Neuronal stem cell (in vitro differentiated cells): Measurements from ENCODE around the gene PRKX.

Source experiments
- DNase-seq: peaks from one replicate; pipeline ENCODE4 v3.0.0-alpha.2; 2013; ENCODE audit warnings: low spot score
- H2AFZ ChIP-seq: one replicate; pipeline ENCODE4 v1.6.1; 2013; ENCODE audit warnings: mild to moderate bottlenecking, low read length, inconsistent platforms
- H2AK5ac ChIP-seq: 2 replicates; pipeline ENCODE4 v1.6.1; 2013; ENCODE audit warnings: low read depth, mild to moderate bottlenecking, inconsistent platforms, low read length, moderate library complexity, mixed read lengths
- H2BK120ac ChIP-seq: 2 replicates; pipeline ENCODE4 v1.6.1; 2013; ENCODE audit warnings: low read depth, mild to moderate bottlenecking, inconsistent platforms, low read length, moderate library complexity, mixed read lengths
- H2BK12ac ChIP-seq: one replicate; pipeline ENCODE4 v1.6.1; 2013; ENCODE audit warnings: low read length, inconsistent platforms
- H2BK15ac ChIP-seq: 2 replicates; pipeline ENCODE4 v1.6.1; 2013; ENCODE audit warnings: mild to moderate bottlenecking, low read length, inconsistent platforms, mixed read lengths
- H2BK5ac ChIP-seq: one replicate; pipeline ENCODE4 v1.6.1; 2013; ENCODE audit warnings: inconsistent platforms, mild to moderate bottlenecking, low read length, moderate library complexity
- H3K14ac ChIP-seq: one replicate; pipeline ENCODE4 v1.6.1; 2013; ENCODE audit warnings: low read length, inconsistent platforms
- H3K18ac ChIP-seq: 2 replicates; pipeline ENCODE4 v1.6.1; 2013; ENCODE audit warnings: low read length, inconsistent platforms
- H3K23ac ChIP-seq: 2 replicates; pipeline ENCODE4 v1.6.1; 2013; ENCODE audit warnings: low read depth, mild to moderate bottlenecking, mixed read lengths, low read length, inconsistent platforms; ENCODE audit not compliant: poor library complexity
- H3K27ac ChIP-seq: replicated peaks from 3 replicates; pipeline ENCODE4 v1.5.1; 2013; ENCODE audit warnings: low read length, inconsistent platforms
- H3K27me3 ChIP-seq, 3 experiments: 2 replicates each; pipeline ENCODE4 v1.6.1; 2013; ENCODE audit warnings: low read length in 3 of 3, mild to moderate bottlenecking in 2 of 3, inconsistent platforms in 1 of 3, low read depth in 1 of 3, mixed read lengths in 1 of 3, moderate library complexity in 1 of 3; ENCODE audit not compliant: control insufficient read depth in 3 of 3, insufficient read depth in 3 of 3
- H3K36me3 ChIP-seq, 2 donors: replicated peaks in 1 of 2; 2 replicates each; pipeline ENCODE4 v1.6.1; 2013; ENCODE audit warnings: low read length in 2 of 2; ENCODE audit not compliant: control insufficient read depth in 2 of 2, insufficient read depth in 2 of 2
- H3K4ac ChIP-seq: 2 replicates; pipeline ENCODE4 v1.6.1; 2013; ENCODE audit warnings: inconsistent platforms, mild to moderate bottlenecking, low read length, moderate library complexity
- H3K4me1 ChIP-seq, 2 donors: 1 replicate in 1 of 2; 2 replicates in 1 of 2; pipeline ENCODE4 v1.6.1; 2013; ENCODE audit warnings: low read length in 2 of 2, low read depth in 1 of 2; ENCODE audit not compliant: control insufficient read depth in 2 of 2, insufficient read depth in 1 of 2
- H3K4me2 ChIP-seq: one replicate; pipeline ENCODE4 v1.6.1; 2013; ENCODE audit warnings: mild to moderate bottlenecking, low read length, inconsistent platforms; ENCODE audit not compliant: insufficient read depth, poor library complexity, severe bottlenecking
- H3K4me3 ChIP-seq, 2 donors: 2 replicates each; pipeline ENCODE4 v1.5.1; 2013; ENCODE audit warnings: low read length in 2 of 2, mild to moderate bottlenecking in 2 of 2, inconsistent platforms in 1 of 2, moderate library complexity in 1 of 2
- H3K79me1 ChIP-seq: one replicate; pipeline ENCODE4 v1.6.1; 2013; ENCODE audit warnings: low read depth, mild to moderate bottlenecking, inconsistent platforms, low read length, moderate library complexity
- H3K9ac ChIP-seq: one replicate; pipeline ENCODE4 v1.6.1; 2013; ENCODE audit warnings: mild to moderate bottlenecking, low read depth, low read length, inconsistent platforms; ENCODE audit not compliant: poor library complexity
- H3K9me3 ChIP-seq, 2 donors: replicated peaks in 1 of 2; 2 replicates each; pipeline versions ENCODE3 to v1.6.1; 2013; ENCODE audit warnings: low read length in 2 of 2, mild to moderate bottlenecking in 2 of 2, inconsistent platforms in 1 of 2, low read depth in 1 of 2, mixed read lengths in 1 of 2, moderate library complexity in 1 of 2; ENCODE audit not compliant: control insufficient read depth in 2 of 2, insufficient read depth in 1 of 2
- H4K8ac ChIP-seq: one replicate; pipeline ENCODE4 v1.6.1; 2013; ENCODE audit warnings: low read depth, mild to moderate bottlenecking, inconsistent platforms, low read length, moderate library complexity
- H4K91ac ChIP-seq: one replicate; pipeline ENCODE4 v1.6.1; 2013; ENCODE audit warnings: low read length, low read depth, mild to moderate bottlenecking, inconsistent platforms; ENCODE audit not compliant: poor library complexity
- WGBS, 2 donors: extraction: QIAGEN DNeasy Blood & Tissue Kit; methylation state at CpG; one replicate each; pipeline ENCODE4 v1.1.7; 2013; ENCODE audit warnings: missing lambda C conversion rate in 2 of 2, mixed read lengths in 1 of 2; ENCODE audit not compliant: insufficient read length in 2 of 2, insufficient replicate concordance in 1 of 2; ENCODE audit errors: extremely low coverage in 2 of 2; 5-methylcytosine and 5-hydroxymethylcytosine counted together

Gene PRKX

DNA sequence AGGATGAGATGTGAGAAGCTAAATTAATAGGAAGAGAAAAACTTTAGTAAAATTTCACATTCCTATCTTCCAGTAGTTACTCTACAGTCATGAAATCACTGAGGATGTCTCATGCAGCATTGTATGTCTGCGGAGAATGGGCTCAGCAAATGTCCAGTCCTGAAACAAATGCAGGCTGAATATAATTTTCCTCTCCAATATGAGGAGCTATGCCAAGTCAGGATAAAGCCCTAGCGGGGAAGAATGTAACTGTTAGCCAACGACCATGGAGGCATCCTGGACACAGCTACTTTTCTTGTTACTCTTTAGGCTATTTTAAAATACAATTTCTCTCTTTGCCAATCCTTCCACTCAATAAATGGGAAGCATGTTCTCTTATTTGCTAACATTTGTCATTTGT is 127.7 kb downstream of the PRKX start:
- no peaks in the 10 kb centered on the region for H3K4me1 ChIP-seq
- no peak overlapping the region for H3K27ac ChIP-seq
- no peak overlapping the region for H2BK5ac ChIP-seq
- no peak overlapping the region for H3K4ac ChIP-seq
- H3K9me3 ChIP-seq: no peaks in the 10 kb centered on the region
- no peak overlapping the region for H2AK5ac ChIP-seq
- H3K14ac ChIP-seq: no peak overlapping the region
- H3K4me2 ChIP-seq: no peak overlapping the region
- H3K9ac ChIP-seq: no peak overlapping the region
- no peak overlapping the region for H3K23ac ChIP-seq
- no peaks in the 10 kb centered on the region for H3K79me1 ChIP-seq
- H4K8ac ChIP-seq: no peak overlapping the region
- no peak overlapping the region for H3K4me3 ChIP-seq
- no peaks in the 10 kb centered on the region for H3K27me3 ChIP-seq
- no peaks in the 10 kb centered on the region for H3K36me3 ChIP-seq
- H2BK12ac ChIP-seq: no peak overlapping the region
- H3K18ac ChIP-seq: no peak overlapping the region
- WGBS, 2 donors: no CpG with 5 or more reads among the region's 3 CpGs
- H2BK120ac ChIP-seq: no peak overlapping the region
- DNase-seq: no peak
- H4K91ac ChIP-seq: no peak overlapping the region
- no peak overlapping the region for H2BK15ac ChIP-seq
- H2AFZ ChIP-seq: no peak overlapping the region

DNA sequence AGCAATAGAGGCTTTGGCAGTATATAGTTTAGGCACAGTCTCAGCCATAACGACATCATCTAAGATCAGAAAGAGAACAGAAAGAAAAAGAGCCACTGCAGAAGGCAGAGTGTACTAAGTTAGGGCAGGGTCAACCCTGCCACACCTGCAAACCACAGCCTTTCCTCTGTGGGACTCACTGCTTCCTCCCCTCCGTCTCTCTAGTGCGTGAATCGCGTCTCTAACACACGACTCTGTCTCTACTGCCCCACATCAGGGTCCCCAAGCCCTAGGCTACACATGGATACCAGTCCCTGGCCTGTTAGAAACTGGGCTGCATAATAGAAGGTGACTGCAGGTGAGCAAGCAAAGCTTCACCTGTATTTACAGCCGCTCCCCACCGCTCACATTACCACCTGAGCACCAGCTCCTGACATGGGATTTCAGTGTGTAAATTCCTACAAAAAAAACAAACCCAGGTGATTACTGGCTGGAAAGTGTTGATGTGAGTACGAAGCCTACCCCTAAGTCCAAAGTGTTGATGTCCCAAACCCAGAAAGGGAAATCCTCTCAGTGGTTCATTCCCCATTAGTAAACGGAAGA is 128.9 kb downstream of the PRKX start:
- no peak overlapping the region for H3K4me3 ChIP-seq
- H3K18ac ChIP-seq: no peak overlapping the region
- H3K4me1 ChIP-seq: no peaks in the 10 kb centered on the region
- no peaks in the 10 kb centered on the region for H3K79me1 ChIP-seq
- no peak overlapping the region for H3K14ac ChIP-seq
- H3K9ac ChIP-seq: no peak overlapping the region
- no peak overlapping the region for H2BK15ac ChIP-seq
- H2AK5ac ChIP-seq: no peak overlapping the region
- no peak for DNase-seq
- H3K9me3 ChIP-seq: no peaks in the 10 kb centered on the region
- WGBS, 2 donors: no CpG with 5 or more reads among the region's 10 CpGs
- H3K27ac ChIP-seq: no peak overlapping the region
- H3K27me3 ChIP-seq: no peaks in the 10 kb centered on the region
- H2AFZ ChIP-seq: no peak overlapping the region
- H3K4me2 ChIP-seq: no peak overlapping the region
- H3K4ac ChIP-seq: no peak overlapping the region
- H2BK5ac ChIP-seq: no peak overlapping the region
- H3K36me3 ChIP-seq: no peaks in the 10 kb centered on the region
- H4K8ac ChIP-seq: no peak overlapping the region
- H3K23ac ChIP-seq: no peak overlapping the region
- no peak overlapping the region for H2BK12ac ChIP-seq
- H2BK120ac ChIP-seq: no peak overlapping the region
- H4K91ac ChIP-seq: no peak overlapping the region

DNA sequence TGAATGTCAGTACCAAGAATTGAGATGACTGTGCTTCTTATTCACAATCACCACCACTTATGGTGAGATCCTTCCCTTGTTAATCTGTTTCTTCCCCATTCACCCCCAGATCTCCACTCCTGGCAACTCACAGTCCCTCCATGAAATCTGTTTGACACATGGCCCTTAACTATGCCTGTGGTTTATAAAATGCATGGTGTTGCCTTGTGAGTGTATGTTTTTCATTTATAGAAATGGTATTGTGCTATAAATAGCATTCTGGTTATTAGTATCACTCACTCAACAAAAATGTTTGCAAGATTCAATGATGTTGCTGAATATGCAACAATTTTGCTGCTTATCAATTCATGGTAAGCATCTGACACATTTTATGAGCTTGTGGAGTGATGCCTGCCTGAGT is 131.0 kb downstream of the PRKX start:
- Histone ChIP-seq H3K18ac (no peak overlapping the region), H3K4me3 (no peak overlapping the region), H4K8ac (no peak overlapping the region), H2BK12ac (no peak overlapping the region), H2AFZ (no peak overlapping the region), H3K14ac (no peak overlapping the region), H3K4ac (no peak overlapping the region), H3K4me1 (no peaks in the 10 kb centered on the region), H2AK5ac (no peak overlapping the region), H3K4me2 (no peak overlapping the region), H3K79me1 (no peaks in the 10 kb centered on the region), H2BK15ac (no peak overlapping the region), H3K9ac (no peak overlapping the region), H3K36me3 (no peaks in the 10 kb centered on the region), H2BK5ac (no peak overlapping the region), H3K9me3 (no peaks in the 10 kb centered on the region), H2BK120ac (no peak overlapping the region), H3K27ac (no peak overlapping the region), H3K23ac (no peak overlapping the region), H3K27me3 (no peaks in the 10 kb centered on the region), H4K91ac (no peak overlapping the region)
- DNase-seq: no peak

DNA sequence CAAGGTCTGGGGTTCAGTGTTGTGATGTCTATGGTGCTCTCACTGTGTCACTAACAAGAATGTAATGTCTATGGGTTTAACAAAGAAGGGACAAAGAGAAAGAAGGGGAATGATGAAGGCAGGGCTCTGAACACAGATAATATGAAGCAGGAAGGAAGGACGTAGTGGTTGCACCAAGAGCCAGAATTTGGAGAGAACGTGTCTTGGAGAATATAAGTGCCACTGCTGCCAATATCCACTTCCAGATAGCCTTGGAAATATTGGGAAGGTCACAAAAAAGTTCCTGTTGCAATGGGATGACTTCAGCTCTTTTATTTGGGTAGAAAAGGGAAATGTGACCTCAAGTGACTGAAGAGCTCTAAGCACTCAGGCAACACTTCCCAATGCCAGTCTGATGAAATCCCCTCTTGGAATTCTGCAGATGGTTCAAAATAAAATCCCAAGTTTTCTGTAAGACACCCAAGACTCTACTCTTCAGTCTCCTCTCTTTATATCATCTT is 131.8 kb downstream of the PRKX start:
- H3K18ac ChIP-seq: no peak overlapping the region
- no peak overlapping the region for H2BK5ac ChIP-seq
- no peak overlapping the region for H4K8ac ChIP-seq
- WGBS, 2 donors: no CpG with 5 or more reads among the region's 2 CpGs
- H2BK12ac ChIP-seq: no peak overlapping the region
- no peak overlapping the region for H2BK15ac ChIP-seq
- no peak overlapping the region for H3K4me2 ChIP-seq
- H4K91ac ChIP-seq: no peak overlapping the region
- H3K4ac ChIP-seq: no peak overlapping the region
- H3K79me1 ChIP-seq: no peaks in the 10 kb centered on the region
- H3K4me3 ChIP-seq: no peak overlapping the region
- DNase-seq: no peak
- H3K27me3 ChIP-seq: no peaks in the 10 kb centered on the region
- no peaks in the 10 kb centered on the region for H3K4me1 ChIP-seq
- H3K36me3 ChIP-seq: no peaks in the 10 kb centered on the region
- no peak overlapping the region for H3K23ac ChIP-seq
- no peak overlapping the region for H2AFZ ChIP-seq
- no peak overlapping the region for H2BK120ac ChIP-seq
- H3K27ac ChIP-seq: no peak overlapping the region
- H3K9me3 ChIP-seq: no peaks in the 10 kb centered on the region
- no peak overlapping the region for H2AK5ac ChIP-seq
- H3K9ac ChIP-seq: no peak overlapping the region
- no peak overlapping the region for H3K14ac ChIP-seq
